HCT116 (cell line): ENCODE results near the gene FBP1.

Experiments
- CTCF ChIP-seq, 3 experiments: fragments of 200-600 bp in 1 of 3; sonication (generic) in 1 of 3; IDR thresholded peaks in 2 of 3; conservative IDR thresholded peaks in 1 of 3; 2 replicates each; pipeline ENCODE4 v1.5.1; 2012 to 2017; ENCODE audit warnings: low read depth in 2 of 3, low read length in 2 of 3, antibody characterized with exemption in 1 of 3, borderline replicate concordance in 1 of 3, control low read depth in 1 of 3, mild to moderate bottlenecking in 1 of 3, mixed read lengths in 1 of 3, mixed run types in 1 of 3, moderate library complexity in 1 of 3; ENCODE audit not compliant: insufficient read depth in 1 of 3
- EZH2 ChIP-seq: fragments of 200-600 bp; sonication (generic); IDR thresholded peaks from 2 replicates; pipeline ENCODE4 v1.6.1; 2017; ENCODE audit warnings: antibody characterized with exemption, mixed run types
- EZH2phosphoT487 ChIP-seq: fragments of 200-600 bp; IDR thresholded peaks from 2 replicates; pipeline ENCODE4 v1.6.1; 2018; ENCODE audit warnings: antibody characterized with exemption, borderline replicate concordance
- MAX ChIP-seq: IDR thresholded peaks from 2 replicates; pipeline ENCODE4 v1.6.1; 2012
- POLR2A ChIP-seq: IDR thresholded peaks from 2 replicates; pipeline ENCODE4 v1.7.0; 2011; ENCODE audit warnings: borderline replicate concordance; ENCODE audit not compliant: insufficient read depth, insufficient read length; ENCODE audit errors: extremely low read depth
- RAD21 ChIP-seq: IDR thresholded peaks from 2 replicates; pipeline ENCODE4 v1.6.1; 2012; ENCODE audit warnings: low read depth, mild to moderate bottlenecking

- TF ChIP-seq CTCF (IDR thresholded peaks at IDR 0.05 in 2 of 3, conservative IDR thresholded peaks at IDR 0.05 in 1 of 3; ENCODE audit: borderline replicate concordance in 1 of 3, insufficient read depth in 1 of 3, low read depth in 2 of 3, low read length in 2 of 3) (peak; percentile 57 to 77 (median 76)), EZH2 (no peak), POLR2A (no peak), RAD21 (peak; percentile 90), EZH2phosphoT487 (no peak), MAX (no peak)
Observed at GRCh38 chr9:94681508-94681907, 42.2 kb upstream of the FBP1 start.
